Activated naive CD4-positive, alpha-beta T cell treated with anti-CD3 and anti-CD28 coated beads for 36 hours (primary cell): ENCODE data around the gene OGDH. TPM values are rescaled to one million over a fixed set of nuclear protein-coding genes. Genes with fewer than 3 reads are reported as not detected.
A peak's percentile ranks its signal among the peaks of the same experiment; 100 is the strongest.

Experiments
- CTCF ChIA-PET: fragments of 350-600 bp; sonication (Branson Sonifier 250); formaldehyde crosslinking; loops from one replicate; lab custom pipeline; 2021; ENCODE audit warnings: antibody characterized with exemption; lab: Charles Lee
- DNase-seq: peaks from one replicate; pipeline ENCODE4 v3.0.0-alpha.2; 2020
- H3K27ac Mint-ChIP-seq: one replicate; pipeline ENCODE4 v1.8.0; 2021; ENCODE audit warnings: mild to moderate bottlenecking, mixed read lengths
- H3K27me3 Mint-ChIP-seq: one replicate; pipeline ENCODE4 v1.8.0; 2021; ENCODE audit warnings: low read depth, mixed read lengths
- H3K36me3 Mint-ChIP-seq: one replicate; pipeline ENCODE4 v1.8.0; 2021; ENCODE audit warnings: low read depth, mixed read lengths
- H3K4me1 Mint-ChIP-seq: one replicate; pipeline ENCODE4 v1.8.0; 2021; ENCODE audit warnings: low read depth, mixed read lengths
- H3K4me3 Mint-ChIP-seq: one replicate; pipeline ENCODE4 v1.8.0; 2021; ENCODE audit warnings: mild to moderate bottlenecking, moderate library complexity, mixed read lengths
- H3K9me3 Mint-ChIP-seq: one replicate; pipeline ENCODE4 v1.8.0; 2021; ENCODE audit warnings: mixed read lengths
- intact Hi-C: fragments of 100-400 bp; cut with micrococcal nuclease; formaldehyde crosslinking; loops from one replicate; pipeline ENCODE4 v1.15.1; 2023
- total RNA-seq, 2 experiments: library from RNA; stranded (reverse); gene quantifications; one replicate each; pipeline ENCODE4 v1.2.3, GENCODE V29; 2021

The OGDH gene
- total RNA-seq, 2 experiments from 2014 or later, result 73.9 to 78.4 TPM

GRCh38 chr7:44607141-44608068 is 978 bp downstream of the OGDH start:
- Mint-ChIP-seq H3K4me3 (peak overlapping the region; percentile 96), H3K4me1 (peaks cover 37% of the 10 kb centered on the region), H3K27ac (peak overlapping the region; percentile 92), H3K27me3 (no peaks in the 10 kb centered on the region), H3K9me3 (no peaks in the 10 kb centered on the region), H3K36me3 (peaks cover 12% of the 10 kb centered on the region)
- DNase-seq, result no peak
- intact Hi-C loops, result no loop called here
- CTCF ChIA-PET, result interaction anchor here (0.7 to 2.4 kb wide), 4 partner anchors 9 to 33 kb away, joined by 3 to 17 read pairs (median 6); no protein-coding TSS in a partner anchor

- CTCF ChIA-PET, result no interaction called here
- Mint-ChIP-seq H3K9me3 (no peaks in the 10 kb centered on the region), H3K4me3 (no peak overlapping the region), H3K27ac (no peak overlapping the region), H3K36me3 (peaks cover 12% of the 10 kb centered on the region), H3K4me1 (peaks cover 39% of the 10 kb centered on the region), H3K27me3 (no peaks in the 10 kb centered on the region)
- intact Hi-C loops, result no loop called here
- DNase-seq, result peak; percentile 20
These were observed 2.7 kb downstream of the OGDH start for GRCh38 chr7:44608916-44609648.

GRCh38 chr7:44609829-44610228 is 3.4 kb downstream of the OGDH start:
- H3K27ac Mint-ChIP-seq, result no peak overlapping the region
- CTCF ChIA-PET, result no interaction called here
- peaks cover 46% of the 10 kb centered on the region for H3K4me1 Mint-ChIP-seq
- intact Hi-C loops, result no loop called here
- H3K4me3 Mint-ChIP-seq, result no peak overlapping the region
- H3K36me3 Mint-ChIP-seq, result peaks cover 15% of the 10 kb centered on the region
- no peaks in the 10 kb centered on the region for H3K9me3 Mint-ChIP-seq
- H3K27me3 Mint-ChIP-seq, result no peaks in the 10 kb centered on the region
- DNase-seq, result no peak

GRCh38 chr7:44615149-44615611 is 8.8 kb downstream of the OGDH start:
- Mint-ChIP-seq H3K9me3 (no peaks in the 10 kb centered on the region), H3K4me3 (no peak overlapping the region), H3K4me1 (peaks cover 60% of the 10 kb centered on the region), H3K27me3 (no peaks in the 10 kb centered on the region), H3K36me3 (peaks cover 11% of the 10 kb centered on the region), H3K27ac (peak overlapping the region; percentile 25)
- DNase-seq, result peak; percentile 57
- intact Hi-C loops, result loop anchor here (5.0 kb wide), 2 partner anchors 587 to 688 kb away; partner anchors contain the start of gene UBE2D4
- CTCF ChIA-PET, result interaction anchor here (0.7 kb wide), 1 partner anchor 157 kb away, joined by 3 read pairs; no protein-coding TSS in a partner anchor

- Mint-ChIP-seq H3K36me3 (peaks cover 11% of the 10 kb centered on the region), H3K4me1 (peaks cover 63% of the 10 kb centered on the region), H3K9me3 (no peaks in the 10 kb centered on the region), H3K27me3 (no peaks in the 10 kb centered on the region), H3K4me3 (no peak overlapping the region), H3K27ac (no peak overlapping the region)
- no peak for DNase-seq
- intact Hi-C loops, result loop anchor here (5.0 kb wide), 2 partner anchors 587 to 688 kb away; partner anchors contain the start of gene UBE2D4
- CTCF ChIA-PET, result interaction anchor here (0.7 to 1.5 kb wide), 4 partner anchors 9 to 156 kb away, joined by 3 to 4 read pairs (median 4); no protein-coding TSS in a partner anchor
These were observed 9.4 kb downstream of the OGDH start for GRCh38 chr7:44615793-44616192.

- intact Hi-C loops, result loop anchor here (5.0 kb wide), 2 partner anchors 586 to 689 kb away; partner anchors contain the start of gene UBE2D4
- CTCF ChIA-PET, result interaction anchor here (0.9 to 1.5 kb wide), 4 partner anchors 9 to 24 kb away, joined by 3 to 4 read pairs (median 4); no protein-coding TSS in a partner anchor
- no peaks in the 10 kb centered on the region for H3K9me3 Mint-ChIP-seq
- H3K27me3 Mint-ChIP-seq, result no peaks in the 10 kb centered on the region
- peaks cover 11% of the 10 kb centered on the region for H3K36me3 Mint-ChIP-seq
- H3K4me1 Mint-ChIP-seq, result peaks cover 70% of the 10 kb centered on the region
- no peak for DNase-seq
- H3K4me3 Mint-ChIP-seq, result no peak overlapping the region
- H3K27ac Mint-ChIP-seq, result no peak overlapping the region
These were observed 10.1 kb downstream of the OGDH start for GRCh38 chr7:44616545-44616944.

- intact Hi-C loops, result loop anchor here (1.0 to 5.0 kb wide), 12 partner anchors 9 to 690 kb away; partner anchors contain the start of genes H2AZ2, OGDH, PPIA and TMED4
- Mint-ChIP-seq H3K36me3 (peaks cover 11% of the 10 kb centered on the region), H3K27ac (peak overlapping the region; percentile 95), H3K27me3 (no peaks in the 10 kb centered on the region), H3K9me3 (no peaks in the 10 kb centered on the region), H3K4me3 (peak overlapping the region; percentile 48), H3K4me1 (peaks cover 73% of the 10 kb centered on the region)
- peak; percentile 65 for DNase-seq
- CTCF ChIA-PET, result interaction anchor here (0.7 to 1.5 kb wide), 4 partner anchors 10 to 29 kb away, joined by 3 to 4 read pairs (median 4); no protein-coding TSS in a partner anchor
These were observed 10.9 kb downstream of the OGDH start for GRCh38 chr7:44617225-44617890.

- CTCF ChIA-PET, result no interaction called here
- Mint-ChIP-seq H3K4me3 (no peak overlapping the region), H3K36me3 (peaks cover 11% of the 10 kb centered on the region), H3K27me3 (no peaks in the 10 kb centered on the region), H3K4me1 (peaks cover 80% of the 10 kb centered on the region), H3K9me3 (no peaks in the 10 kb centered on the region), H3K27ac (peak overlapping the region; percentile 95)
- intact Hi-C loops, result loop anchor here (5.0 kb wide), 2 partner anchors 584 to 691 kb away; partner anchors contain the start of gene UBE2D4
- DNase-seq, result no peak
These were observed 11.6 kb downstream of the OGDH start for GRCh38 chr7:44618045-44618444.

GRCh38 chr7:44618753-44619152 is 12.3 kb downstream of the OGDH start:
- peak; percentile 41 for DNase-seq
- intact Hi-C loops, result loop anchor here (5.0 kb wide), 2 partner anchors 584 to 691 kb away; partner anchors contain the start of gene UBE2D4
- H3K36me3 Mint-ChIP-seq, result peaks cover 11% of the 10 kb centered on the region
- no peaks in the 10 kb centered on the region for H3K9me3 Mint-ChIP-seq
- H3K4me1 Mint-ChIP-seq, result peaks cover 84% of the 10 kb centered on the region
- no peak overlapping the region for H3K4me3 Mint-ChIP-seq
- H3K27me3 Mint-ChIP-seq, result no peaks in the 10 kb centered on the region
- CTCF ChIA-PET, result interaction anchor here (0.6 kb wide), 1 partner anchor 20 kb away, joined by 3 read pairs; no protein-coding TSS in a partner anchor
- H3K27ac Mint-ChIP-seq, result peak overlapping the region; percentile 95

GRCh38 chr7:44621034-44621749 is 14.8 kb downstream of the OGDH start:
- intact Hi-C loops, result no loop called here
- H3K4me1 Mint-ChIP-seq, result peaks cover 80% of the 10 kb centered on the region
- CTCF ChIA-PET, result interaction anchor here (1.8 to 7.6 kb wide), 2 partner anchors 16 to 17 kb away, joined by 5 to 52 read pairs; no protein-coding TSS in a partner anchor
- peaks cover 17% of the 10 kb centered on the region for H3K36me3 Mint-ChIP-seq
- H3K27me3 Mint-ChIP-seq, result no peaks in the 10 kb centered on the region
- H3K4me3 Mint-ChIP-seq, result no peak overlapping the region
- no peaks in the 10 kb centered on the region for H3K9me3 Mint-ChIP-seq
- H3K27ac Mint-ChIP-seq, result peak overlapping the region; percentile 0
- no peak for DNase-seq

GRCh38 chr7:44621750-44622103 is 15.3 kb downstream of the OGDH start:
- CTCF ChIA-PET, result interaction anchor here (1.8 to 7.6 kb wide), 2 partner anchors 15 to 18 kb away, joined by 5 to 52 read pairs; no protein-coding TSS in a partner anchor
- intact Hi-C loops, result loop anchor here (1.0 kb wide), 1 partner anchor 17 kb away; no protein-coding TSS in a partner anchor
- DNase-seq, result no peak
- Mint-ChIP-seq H3K27me3 (no peaks in the 10 kb centered on the region), H3K4me3 (no peak overlapping the region), H3K27ac (peak overlapping the region; percentile 0), H3K9me3 (no peaks in the 10 kb centered on the region), H3K36me3 (peaks cover 17% of the 10 kb centered on the region), H3K4me1 (peaks cover 79% of the 10 kb centered on the region)
